A549 treated with ZK216348 at 1 μM for 4 hours (cell line): ENCODE results near the gene ABCD1. TPM values are rescaled to one million over a fixed set of nuclear protein-coding genes. Genes with fewer than 3 reads are reported as not detected.

Source experiments
- total RNA-seq: library from RNA; stranded (reverse); fragments of 200-300 nt; extraction: Qiagen RNA extraction; gene quantifications from 5 replicates; pipeline ENCODE4 v1.2.3, GENCODE V29; 2022; ENCODE audit warnings: low read depth

Gene ABCD1
- 2.0 to 4.4 TPM (median 3.4 TPM) in 5 replicates for total RNA-seq

DNA sequence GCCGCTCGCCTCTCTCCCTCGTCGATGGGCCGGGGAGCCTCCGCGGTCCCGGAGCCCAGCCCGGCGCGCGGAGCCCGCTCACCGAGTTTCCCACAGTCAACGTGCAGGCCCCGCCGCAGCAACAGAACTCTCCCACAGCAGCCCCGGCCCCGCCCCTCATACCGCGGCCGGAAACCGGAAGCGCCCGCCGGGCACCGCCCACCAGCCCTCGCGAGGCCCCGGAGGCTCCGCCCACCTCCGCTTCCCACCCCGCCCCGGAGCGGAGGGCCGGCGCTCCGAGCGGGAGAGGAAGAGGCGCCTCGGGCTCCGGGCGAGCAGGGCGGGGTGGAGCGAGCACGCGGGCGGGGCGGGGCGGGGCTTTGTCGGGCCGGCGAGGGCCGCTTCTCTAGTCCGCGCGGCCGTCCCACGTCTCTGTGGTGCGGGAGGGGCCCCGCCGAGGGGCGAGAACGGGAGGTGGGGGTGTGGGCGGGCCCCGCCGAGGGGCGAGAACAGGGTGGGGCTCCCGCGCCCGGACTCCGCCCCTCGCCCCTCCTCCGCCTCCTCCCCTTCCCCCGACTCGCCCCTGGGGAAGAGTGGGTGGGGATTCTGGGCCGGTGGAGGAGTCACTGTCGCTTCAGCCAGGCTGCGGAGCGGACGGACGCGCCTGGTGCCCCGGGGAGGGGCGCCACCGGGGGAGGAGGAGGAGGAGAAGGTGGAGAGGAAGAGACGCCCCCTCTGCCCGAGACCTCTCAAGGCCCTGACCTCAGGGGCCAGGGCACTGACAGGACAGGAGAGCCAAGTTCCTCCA, at the start of gene ABCD1, which contains the start of gene BCAP31:
ABCD1 (plus strand) TSS at position 605 of the 787 bp plus-strand sequence. CDS start 411 bp downstream, outside the sequence.
BCAP31 (minus strand) TSS at position 136 of the 787 bp plus-strand sequence. CDS start 1,143 bp downstream, outside the sequence.

DNA sequence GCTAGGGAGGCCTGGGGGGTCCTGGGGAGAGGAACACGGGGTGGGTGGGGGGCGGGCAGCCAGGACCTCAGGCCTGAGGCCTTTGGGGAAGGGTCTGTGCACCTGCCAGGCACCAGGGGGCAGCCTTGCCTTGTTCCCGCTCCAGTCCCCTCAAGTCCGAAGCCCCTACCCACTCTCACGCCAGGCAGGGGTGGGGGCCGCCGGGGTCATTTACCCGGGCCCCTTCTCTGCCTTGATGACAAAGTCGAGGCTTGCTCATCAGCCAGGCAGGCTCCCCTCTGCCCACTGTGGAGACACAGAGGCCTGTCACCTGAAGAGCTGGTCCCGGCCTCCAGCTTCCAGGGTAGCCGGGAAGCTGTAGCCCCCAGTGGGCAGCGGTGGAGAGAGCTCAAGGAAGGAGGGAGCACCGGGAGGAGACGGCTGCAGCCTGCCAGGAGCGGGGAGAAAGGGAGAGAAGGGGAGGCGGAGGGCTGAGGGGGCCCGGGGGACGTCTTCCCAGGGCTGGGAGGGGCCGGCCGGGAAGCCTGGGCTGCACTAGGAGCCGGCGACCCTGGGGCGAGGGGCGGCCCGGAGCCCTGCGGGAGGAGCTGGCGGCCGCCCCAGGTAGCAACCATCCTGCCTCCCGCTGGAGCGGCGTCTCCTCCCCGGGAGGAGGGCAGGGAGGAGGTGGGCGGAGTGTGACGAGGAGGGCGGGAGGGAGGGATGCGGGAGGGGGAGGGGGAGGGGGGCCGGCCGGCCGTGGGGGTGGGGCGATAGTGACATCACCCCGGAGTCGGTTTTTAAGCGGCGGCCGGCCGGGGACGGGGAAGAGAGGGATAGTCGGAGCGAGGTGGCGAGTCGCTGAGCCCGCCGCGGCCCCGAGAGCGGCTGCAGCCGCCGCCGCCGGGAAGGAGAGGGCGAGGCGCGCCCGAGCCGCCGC, 37.3 kb upstream of the ABCD1 start, which contains the start of gene SLC6A8:
SLC6A8 (plus strand) TSS at position 806 of the 919 bp plus-strand sequence. CDS start 649 bp downstream, outside the sequence.

DNA sequence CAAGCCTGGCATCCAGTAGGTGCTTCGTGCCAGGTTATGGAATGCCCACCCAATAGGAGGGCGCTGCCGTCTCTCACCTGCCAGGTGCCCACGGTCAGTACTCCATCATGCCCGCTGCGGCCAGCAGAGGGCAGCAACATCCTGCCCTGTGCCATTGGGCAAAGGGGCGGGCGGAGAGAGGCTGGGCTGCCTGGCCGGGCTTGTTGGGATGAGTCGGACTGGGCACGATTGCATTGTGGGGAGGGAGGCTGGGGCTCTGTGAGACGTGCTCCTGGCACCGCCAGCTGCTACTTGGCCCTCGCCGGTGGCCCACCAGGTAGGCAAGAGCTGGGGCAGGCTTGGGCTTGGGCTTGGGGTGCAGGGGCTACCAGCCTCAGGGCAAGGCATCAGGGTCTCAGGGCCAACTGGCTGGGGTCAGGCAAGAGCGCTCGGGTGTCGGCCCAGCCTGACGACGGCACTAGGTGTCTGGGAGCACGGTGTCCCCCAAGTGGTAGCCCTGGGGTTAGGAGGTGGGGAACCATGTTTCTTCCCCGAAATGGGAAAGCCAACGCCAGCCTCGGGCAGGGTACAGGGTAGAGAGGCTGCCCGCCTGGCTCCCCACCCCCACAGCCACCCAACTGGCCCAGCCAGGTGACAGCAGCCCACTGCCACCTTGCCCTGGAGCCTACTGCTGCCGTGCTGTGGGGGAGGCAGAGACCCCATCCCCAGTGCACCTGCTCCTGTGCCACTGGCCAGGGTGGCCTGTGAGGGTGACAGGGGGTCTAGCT, 39.5 kb downstream of the ABCD1 start, which contains the start of gene PLXNB3:
PLXNB3 (plus strand) TSS at position 261 of the 767 bp plus-strand sequence. CDS start 1,287 bp downstream, outside the sequence.

DNA sequence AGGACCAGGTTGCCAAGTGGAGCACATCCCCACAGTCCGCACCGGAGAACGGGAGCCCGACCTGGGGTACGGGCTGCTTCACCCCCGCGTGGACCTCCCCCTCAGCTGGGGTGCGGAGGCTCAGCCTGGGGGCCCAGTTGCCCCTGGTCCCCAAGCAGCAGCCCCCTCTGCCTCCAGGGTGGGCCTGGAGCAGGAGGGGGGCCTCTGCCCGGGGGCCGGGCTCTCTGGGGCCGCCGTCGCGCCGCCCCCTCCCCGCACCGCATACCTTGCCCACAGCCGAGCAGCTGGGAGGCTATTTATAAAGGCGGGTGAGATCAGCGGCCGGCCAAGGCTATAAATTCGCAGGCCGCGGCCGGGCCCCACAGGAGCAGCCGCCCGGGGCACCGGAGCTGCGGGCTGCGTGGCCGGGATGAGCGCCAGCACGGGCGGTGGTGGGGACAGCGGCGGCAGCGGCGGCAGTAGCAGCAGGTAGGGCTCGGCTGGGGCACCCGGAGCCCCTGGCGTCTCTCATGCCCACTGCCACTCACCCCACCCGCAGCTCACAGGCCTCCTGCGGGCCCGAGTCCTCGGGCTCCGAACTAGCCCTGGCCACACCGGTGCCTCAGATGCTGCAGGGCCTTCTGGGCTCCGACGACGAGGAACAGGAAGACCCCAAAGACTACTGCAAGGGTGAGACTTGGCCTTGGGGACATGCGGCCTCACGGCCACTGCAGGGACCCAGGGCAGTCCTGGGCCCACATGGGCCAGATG, 56.2 kb downstream of the ABCD1 start, which contains the start of gene SRPK3:
SRPK3 (plus strand) TSS at position 364 of the 750 bp plus-strand sequence; CDS start at position 410, 46 bp downstream.

Other genes with a start within 250 kb of the ABCD1 start
- gene BGN, start 229.9 kb upstream of the ABCD1 start, total RNA-seq = 0.12 to 0.26 TPM (median 0.18 TPM) in 4 of 5 replicates, not detected in the other
- gene ATP2B3, start 207.2 kb upstream of the ABCD1 start, total RNA-seq = 0.05 to 0.21 TPM (median 0.07 TPM) in 4 of 5 replicates, not detected in the other
- gene CCNQ, start 125.7 kb upstream of the ABCD1 start, total RNA-seq = 38.7 to 61.9 TPM (median 57.2 TPM) in 5 replicates
- 1.2 to 1.7 TPM (median 1.5 TPM) in 5 replicates for gene DUSP9, start 77.7 kb upstream of the ABCD1 start, total RNA-seq
- 0.29 to 0.48 TPM (median 0.36 TPM) in 3 of 5 replicates, not detected in the others for gene PNCK, start 51.0 kb upstream of the ABCD1 start, total RNA-seq
- gene SLC6A8, start 36.9 kb upstream of the ABCD1 start, total RNA-seq = 7.1 to 15.8 TPM (median 12.0 TPM) in 5 replicates
- gene BCAP31, start 469 bp upstream of the ABCD1 start, total RNA-seq = 340 to 404 TPM (median 385 TPM) in 5 replicates
- 2.2 to 7.0 TPM (median 5.0 TPM) in 5 replicates for gene PLXNB3, start 39.4 kb downstream of the ABCD1 start, total RNA-seq
- gene SRPK3, start 56.2 kb downstream of the ABCD1 start, total RNA-seq = 0.04 TPM in 1 of 5 replicates, not detected in the others
- 49.5 to 70.3 TPM (median 66.5 TPM) in 5 replicates for gene IDH3G, start 69.5 kb downstream of the ABCD1 start, total RNA-seq
- gene SSR4, start 69.8 kb downstream of the ABCD1 start, total RNA-seq = 334 to 461 TPM (median 405 TPM) in 5 replicates
- 2.9 to 4.8 TPM (median 3.6 TPM) in 5 replicates for gene PDZD4, start 105.7 kb downstream of the ABCD1 start, total RNA-seq
- gene L1CAM, start 161.3 kb downstream of the ABCD1 start, total RNA-seq = 18.2 to 26.1 TPM (median 21.4 TPM) in 5 replicates
- gene AVPR2, start 179.8 kb downstream of the ABCD1 start, total RNA-seq = not detected in 5 replicates
- gene ARHGAP4, start 201.4 kb downstream of the ABCD1 start, total RNA-seq = 0.98 to 2.9 TPM (median 2.2 TPM) in 5 replicates
- 197 to 231 TPM (median 204 TPM) in 5 replicates for gene NAA10, start 210.2 kb downstream of the ABCD1 start, total RNA-seq
- 0.38 TPM in 1 of 5 replicates, not detected in the others for gene RENBP, start 219.8 kb downstream of the ABCD1 start, total RNA-seq
- 25.8 to 45.1 TPM (median 41.4 TPM) in 5 replicates for gene HCFC1, start 247.0 kb downstream of the ABCD1 start, total RNA-seq
- 4.2 to 10.2 TPM (median 5.9 TPM) in 5 replicates for gene TMEM187, start 247.9 kb downstream of the ABCD1 start, total RNA-seq